SK-N-MC (cell line): ENCODE data around the gene EIF4A2.

Experiments used
- EZH2 ChIP-seq: fragments of 200-600 bp; sonication (generic); IDR thresholded peaks from one replicate; pipeline ENCODE4 v1.6.1; 2017; ENCODE audit warnings: antibody characterized with exemption
- POLR2AphosphoS5 ChIP-seq: IDR thresholded peaks from 2 replicates; pipeline ENCODE4 v1.6.1; 2012; ENCODE audit warnings: mild to moderate bottlenecking, low read depth, low read length, borderline replicate concordance

DNA sequence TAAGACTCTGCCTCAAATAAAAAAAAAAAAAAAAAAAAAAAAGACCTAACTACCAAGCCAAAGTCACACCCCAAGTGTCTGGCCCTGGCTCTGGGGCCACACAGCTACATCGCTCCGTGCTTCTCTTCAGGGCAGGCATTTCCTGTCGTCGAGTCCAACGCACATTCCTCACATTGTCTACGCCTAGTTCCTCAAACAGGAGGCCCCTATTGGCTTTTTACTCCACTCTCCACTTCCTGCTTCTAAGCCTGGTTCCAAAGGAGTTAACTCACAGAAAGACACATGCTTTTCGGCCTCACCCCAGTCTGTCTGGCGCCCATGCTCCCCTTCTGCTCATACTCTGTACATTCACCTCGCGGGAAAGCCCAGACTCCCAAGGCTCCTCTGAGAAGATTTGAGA is 37.4 kb upstream of the EIF4A2 start:
- TF ChIP-seq POLR2AphosphoS5, result no peak
- no peak for TF ChIP-seq EZH2
